HEK293 (cell line): ENCODE measurements around the gene AKR7A2.

Experiments
- BCL11B ChIP-seq: fragments of 450-650 bp; formaldehyde crosslinking; IDR thresholded peaks from 2 replicates; pipeline ENCODE4 v1.5.1; 2016; ENCODE audit warnings: low read depth, missing biosample characterization, missing genetic modification characterization
- EGR2 ChIP-seq: fragments of 450-650 bp; formaldehyde crosslinking; IDR thresholded peaks from 2 replicates; pipeline ENCODE4 v1.5.1; 2016; ENCODE audit warnings: low read depth, missing biosample characterization, missing genetic modification characterization
- HIC1 ChIP-seq: fragments of 450-650 bp; formaldehyde crosslinking; IDR thresholded peaks from 2 replicates; pipeline ENCODE4 v1.5.1; 2016; ENCODE audit warnings: missing biosample characterization, missing genetic modification characterization
- KLF7 ChIP-seq: fragments of 450-650 bp; formaldehyde crosslinking; IDR thresholded peaks from 2 replicates; pipeline ENCODE4 v1.5.1; 2016; ENCODE audit warnings: missing biosample characterization, missing genetic modification characterization, borderline replicate concordance
- TRIM28 ChIP-seq: IDR thresholded peaks from 2 replicates; pipeline ENCODE4 v1.6.1; 2011; ENCODE audit warnings: low read length, control low read depth, borderline replicate concordance
- ZBTB17 ChIP-seq: fragments of 450-650 bp; formaldehyde crosslinking; IDR thresholded peaks from 2 replicates; pipeline ENCODE4 v1.5.1; 2016; ENCODE audit warnings: missing biosample characterization, missing genetic modification characterization
- ZBTB20 ChIP-seq: fragments of 450-650 bp; formaldehyde crosslinking; IDR thresholded peaks from 2 replicates; pipeline ENCODE4 v1.5.1; 2016; ENCODE audit warnings: missing biosample characterization, missing genetic modification characterization
- ZBTB48 ChIP-seq: fragments of 450-650 bp; formaldehyde crosslinking; IDR thresholded peaks from 2 replicates; pipeline ENCODE4 v1.5.1; 2016; ENCODE audit warnings: missing biosample characterization, missing genetic modification characterization
- ZBTB8A ChIP-seq: fragments of 450-650 bp; formaldehyde crosslinking; IDR thresholded peaks from 2 replicates; pipeline ENCODE4 v1.5.1; 2016; ENCODE audit warnings: missing biosample characterization, missing genetic modification characterization
- ZNF140 ChIP-seq: fragments of 450-650 bp; formaldehyde crosslinking; IDR thresholded peaks from 2 replicates; pipeline ENCODE4 v1.5.1; 2016; ENCODE audit warnings: missing biosample characterization, missing genetic modification characterization
- ZNF169 ChIP-seq: fragments of 450-650 bp; formaldehyde crosslinking; IDR thresholded peaks from 2 replicates; pipeline ENCODE4 v1.5.1; 2016; ENCODE audit warnings: missing biosample characterization, missing genetic modification characterization
- ZNF174 ChIP-seq: fragments of 450-650 bp; formaldehyde crosslinking; IDR thresholded peaks from 2 replicates; pipeline ENCODE4 v1.5.0; 2017; ENCODE audit warnings: missing biosample characterization, mild to moderate bottlenecking, missing genetic modification characterization
- ZNF214 ChIP-seq: fragments of 450-650 bp; formaldehyde crosslinking; IDR thresholded peaks from 2 replicates; pipeline ENCODE4 v1.5.1; 2017; ENCODE audit warnings: missing biosample characterization, mild to moderate bottlenecking, missing genetic modification characterization, borderline replicate concordance
- ZNF266 ChIP-seq: fragments of 450-650 bp; formaldehyde crosslinking; IDR thresholded peaks from 2 replicates; pipeline ENCODE4 v1.5.1; 2016; ENCODE audit warnings: missing biosample characterization, missing genetic modification characterization, low read depth
- ZNF311 ChIP-seq: fragments of 450-650 bp; formaldehyde crosslinking; IDR thresholded peaks from 2 replicates; pipeline ENCODE4 v1.5.1; 2017; ENCODE audit warnings: missing biosample characterization, missing genetic modification characterization, borderline replicate concordance
- ZNF398 ChIP-seq: fragments of 450-650 bp; formaldehyde crosslinking; IDR thresholded peaks from 2 replicates; pipeline ENCODE4 v1.5.1; 2017; ENCODE audit warnings: missing biosample characterization, missing genetic modification characterization
- ZNF529 ChIP-seq: fragments of 450-650 bp; formaldehyde crosslinking; IDR thresholded peaks from 2 replicates; pipeline ENCODE4 v1.5.1; 2017; ENCODE audit warnings: missing genetic modification characterization, missing biosample characterization; ENCODE audit not compliant: insufficient replicate concordance
- ZNF555 ChIP-seq: fragments of 450-650 bp; formaldehyde crosslinking; conservative IDR thresholded peaks from 2 replicates; pipeline ENCODE4 v1.5.1; 2017; ENCODE audit warnings: missing biosample characterization, mild to moderate bottlenecking, missing genetic modification characterization, inconsistent platforms
- ZNF596 ChIP-seq: fragments of 450-650 bp; IDR thresholded peaks from 2 replicates; pipeline ENCODE4 v1.5.0; 2018; ENCODE audit warnings: missing biosample characterization, mild to moderate bottlenecking, missing genetic modification characterization, moderate library complexity
- ZNF791 ChIP-seq: fragments of 450-650 bp; formaldehyde crosslinking; IDR thresholded peaks from 2 replicates; pipeline ENCODE4 v1.5.1; 2016; ENCODE audit warnings: missing biosample characterization, missing genetic modification characterization
- ZNF837 ChIP-seq: fragments of 450-650 bp; formaldehyde crosslinking; IDR thresholded peaks from 2 replicates; pipeline ENCODE4 v1.5.1; 2016; ENCODE audit warnings: missing biosample characterization, missing genetic modification characterization
- ZSCAN16 ChIP-seq: fragments of 450-650 bp; formaldehyde crosslinking; IDR thresholded peaks from 2 replicates; pipeline ENCODE4 v1.5.1; 2016; ENCODE audit warnings: missing biosample characterization, missing genetic modification characterization
- TF ChIP-seq, protein P1 (sequence below): fragments of 450-650 bp; formaldehyde crosslinking; IDR thresholded peaks from 2 replicates; pipeline ENCODE4 v1.5.1; 2016; ENCODE audit warnings: missing biosample characterization, missing genetic modification characterization, borderline replicate concordance
- TF ChIP-seq, protein P2 (sequence below): IDR thresholded peaks from 2 replicates; pipeline ENCODE4 v1.6.1; 2011; ENCODE audit warnings: mild to moderate bottlenecking, low read depth, low read length, borderline replicate concordance
- TF ChIP-seq, protein P3 (sequence below): fragments of 450-650 bp; formaldehyde crosslinking; IDR thresholded peaks from 2 replicates; pipeline ENCODE4 v1.5.1; 2016; ENCODE audit warnings: missing biosample characterization, missing genetic modification characterization
- TF ChIP-seq, protein P4 (sequence below): sonication (generic); formaldehyde crosslinking; IDR thresholded peaks from 2 replicates; pipeline ENCODE4 v1.8.1; 2022; ENCODE audit warnings: mild to moderate bottlenecking, moderate library complexity, missing genetic modification reagents

Gene AKR7A2

GRCh38 chr1:19310720-19311502 lies 1.0 kb downstream of the AKR7A2 start (continued):
- TF ChIP-seq, protein P1, sequence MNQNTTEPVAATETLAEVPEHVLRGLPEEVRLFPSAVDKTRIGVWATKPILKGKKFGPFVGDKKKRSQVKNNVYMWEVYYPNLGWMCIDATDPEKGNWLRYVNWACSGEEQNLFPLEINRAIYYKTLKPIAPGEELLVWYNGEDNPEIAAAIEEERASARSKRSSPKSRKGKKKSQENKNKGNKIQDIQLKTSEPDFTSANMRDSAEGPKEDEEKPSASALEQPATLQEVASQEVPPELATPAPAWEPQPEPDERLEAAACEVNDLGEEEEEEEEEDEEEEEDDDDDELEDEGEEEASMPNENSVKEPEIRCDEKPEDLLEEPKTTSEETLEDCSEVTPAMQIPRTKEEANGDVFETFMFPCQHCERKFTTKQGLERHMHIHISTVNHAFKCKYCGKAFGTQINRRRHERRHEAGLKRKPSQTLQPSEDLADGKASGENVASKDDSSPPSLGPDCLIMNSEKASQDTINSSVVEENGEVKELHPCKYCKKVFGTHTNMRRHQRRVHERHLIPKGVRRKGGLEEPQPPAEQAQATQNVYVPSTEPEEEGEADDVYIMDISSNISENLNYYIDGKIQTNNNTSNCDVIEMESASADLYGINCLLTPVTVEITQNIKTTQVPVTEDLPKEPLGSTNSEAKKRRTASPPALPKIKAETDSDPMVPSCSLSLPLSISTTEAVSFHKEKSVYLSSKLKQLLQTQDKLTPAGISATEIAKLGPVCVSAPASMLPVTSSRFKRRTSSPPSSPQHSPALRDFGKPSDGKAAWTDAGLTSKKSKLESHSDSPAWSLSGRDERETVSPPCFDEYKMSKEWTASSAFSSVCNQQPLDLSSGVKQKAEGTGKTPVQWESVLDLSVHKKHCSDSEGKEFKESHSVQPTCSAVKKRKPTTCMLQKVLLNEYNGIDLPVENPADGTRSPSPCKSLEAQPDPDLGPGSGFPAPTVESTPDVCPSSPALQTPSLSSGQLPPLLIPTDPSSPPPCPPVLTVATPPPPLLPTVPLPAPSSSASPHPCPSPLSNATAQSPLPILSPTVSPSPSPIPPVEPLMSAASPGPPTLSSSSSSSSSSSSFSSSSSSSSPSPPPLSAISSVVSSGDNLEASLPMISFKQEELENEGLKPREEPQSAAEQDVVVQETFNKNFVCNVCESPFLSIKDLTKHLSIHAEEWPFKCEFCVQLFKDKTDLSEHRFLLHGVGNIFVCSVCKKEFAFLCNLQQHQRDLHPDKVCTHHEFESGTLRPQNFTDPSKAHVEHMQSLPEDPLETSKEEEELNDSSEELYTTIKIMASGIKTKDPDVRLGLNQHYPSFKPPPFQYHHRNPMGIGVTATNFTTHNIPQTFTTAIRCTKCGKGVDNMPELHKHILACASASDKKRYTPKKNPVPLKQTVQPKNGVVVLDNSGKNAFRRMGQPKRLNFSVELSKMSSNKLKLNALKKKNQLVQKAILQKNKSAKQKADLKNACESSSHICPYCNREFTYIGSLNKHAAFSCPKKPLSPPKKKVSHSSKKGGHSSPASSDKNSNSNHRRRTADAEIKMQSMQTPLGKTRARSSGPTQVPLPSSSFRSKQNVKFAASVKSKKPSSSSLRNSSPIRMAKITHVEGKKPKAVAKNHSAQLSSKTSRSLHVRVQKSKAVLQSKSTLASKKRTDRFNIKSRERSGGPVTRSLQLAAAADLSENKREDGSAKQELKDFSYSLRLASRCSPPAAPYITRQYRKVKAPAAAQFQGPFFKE (tag by site-specific recombination), result no peak
- TF ChIP-seq ZNF398 (tag by site-specific recombination), result no peak
- no peak for TF ChIP-seq HIC1 (tag by site-specific recombination)
- TF ChIP-seq KLF7 (tag by site-specific recombination), result no peak
- TF ChIP-seq BCL11B (tag by site-specific recombination), result no peak
- no peak for TF ChIP-seq EGR2
- TF ChIP-seq ZNF174 (tag by site-specific recombination), result no peak
- no peak for TF ChIP-seq ZNF169 (tag by site-specific recombination)
- no peak for TF ChIP-seq ZNF266 (tag by site-specific recombination)
- no peak for TF ChIP-seq ZNF140 (tag by site-specific recombination)
- TF ChIP-seq ZBTB17, result peak; percentile 61
- TF ChIP-seq ZNF555 (tag by site-specific recombination), result no peak
- no peak for TF ChIP-seq ZNF596 (tag by site-specific recombination)
- no peak for TF ChIP-seq ZNF837 (tag by site-specific recombination)
- TF ChIP-seq ZBTB48 (tag by site-specific recombination), result peak; percentile 82
- TF ChIP-seq, protein P2, sequence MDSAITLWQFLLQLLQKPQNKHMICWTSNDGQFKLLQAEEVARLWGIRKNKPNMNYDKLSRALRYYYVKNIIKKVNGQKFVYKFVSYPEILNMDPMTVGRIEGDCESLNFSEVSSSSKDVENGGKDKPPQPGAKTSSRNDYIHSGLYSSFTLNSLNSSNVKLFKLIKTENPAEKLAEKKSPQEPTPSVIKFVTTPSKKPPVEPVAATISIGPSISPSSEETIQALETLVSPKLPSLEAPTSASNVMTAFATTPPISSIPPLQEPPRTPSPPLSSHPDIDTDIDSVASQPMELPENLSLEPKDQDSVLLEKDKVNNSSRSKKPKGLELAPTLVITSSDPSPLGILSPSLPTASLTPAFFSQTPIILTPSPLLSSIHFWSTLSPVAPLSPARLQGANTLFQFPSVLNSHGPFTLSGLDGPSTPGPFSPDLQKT, result no peak
- TF ChIP-seq, protein P3, sequence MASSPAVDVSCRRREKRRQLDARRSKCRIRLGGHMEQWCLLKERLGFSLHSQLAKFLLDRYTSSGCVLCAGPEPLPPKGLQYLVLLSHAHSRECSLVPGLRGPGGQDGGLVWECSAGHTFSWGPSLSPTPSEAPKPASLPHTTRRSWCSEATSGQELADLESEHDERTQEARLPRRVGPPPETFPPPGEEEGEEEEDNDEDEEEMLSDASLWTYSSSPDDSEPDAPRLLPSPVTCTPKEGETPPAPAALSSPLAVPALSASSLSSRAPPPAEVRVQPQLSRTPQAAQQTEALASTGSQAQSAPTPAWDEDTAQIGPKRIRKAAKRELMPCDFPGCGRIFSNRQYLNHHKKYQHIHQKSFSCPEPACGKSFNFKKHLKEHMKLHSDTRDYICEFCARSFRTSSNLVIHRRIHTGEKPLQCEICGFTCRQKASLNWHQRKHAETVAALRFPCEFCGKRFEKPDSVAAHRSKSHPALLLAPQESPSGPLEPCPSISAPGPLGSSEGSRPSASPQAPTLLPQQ (tag by site-specific recombination), result no peak
- no peak for TF ChIP-seq ZBTB20 (tag by site-specific recombination)
- TF ChIP-seq TRIM28, result no peak
- TF ChIP-seq ZBTB8A (tag by site-specific recombination), result peak; percentile 20; the same call in 1 of the 2 replicates
- TF ChIP-seq ZNF311 (tag by site-specific recombination), result no peak
- TF ChIP-seq ZNF791 (tag by site-specific recombination), result no peak
- no peak for TF ChIP-seq ZNF529 (tag by site-specific recombination)
- TF ChIP-seq, protein P4, sequence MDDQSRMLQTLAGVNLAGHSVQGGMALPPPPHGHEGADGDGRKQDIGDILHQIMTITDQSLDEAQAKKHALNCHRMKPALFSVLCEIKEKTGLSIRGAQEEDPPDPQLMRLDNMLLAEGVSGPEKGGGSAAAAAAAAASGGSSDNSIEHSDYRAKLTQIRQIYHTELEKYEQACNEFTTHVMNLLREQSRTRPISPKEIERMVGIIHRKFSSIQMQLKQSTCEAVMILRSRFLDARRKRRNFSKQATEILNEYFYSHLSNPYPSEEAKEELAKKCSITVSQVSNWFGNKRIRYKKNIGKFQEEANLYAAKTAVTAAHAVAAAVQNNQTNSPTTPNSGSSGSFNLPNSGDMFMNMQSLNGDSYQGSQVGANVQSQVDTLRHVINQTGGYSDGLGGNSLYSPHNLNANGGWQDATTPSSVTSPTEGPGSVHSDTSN, result no peak
- TF ChIP-seq ZSCAN16 (tag by site-specific recombination), result no peak
- TF ChIP-seq ZNF214, result no peak
